HT-29 (cell line): ENCODE results near the gene PIGK. TPM values are rescaled to one million over a fixed set of nuclear protein-coding genes. Genes with fewer than 3 reads are reported as not detected.

Experiments used
- DNase-seq: peaks from one replicate; pipeline ENCODE4 v3.0.0-alpha.2; 2015; ENCODE audit warnings: low spot score
- total RNA-seq: library from RNA; depleted of rRNA; stranded (reverse); fragments of >200 nt; shearing (Covaris generic); gene quantifications from 2 replicates; pipeline ENCODE4 v1.2.3, GENCODE V29; 2014

Gene PIGK
- total RNA-seq, 1 experiment from 2014 or later = 4.8 TPM

DNA sequence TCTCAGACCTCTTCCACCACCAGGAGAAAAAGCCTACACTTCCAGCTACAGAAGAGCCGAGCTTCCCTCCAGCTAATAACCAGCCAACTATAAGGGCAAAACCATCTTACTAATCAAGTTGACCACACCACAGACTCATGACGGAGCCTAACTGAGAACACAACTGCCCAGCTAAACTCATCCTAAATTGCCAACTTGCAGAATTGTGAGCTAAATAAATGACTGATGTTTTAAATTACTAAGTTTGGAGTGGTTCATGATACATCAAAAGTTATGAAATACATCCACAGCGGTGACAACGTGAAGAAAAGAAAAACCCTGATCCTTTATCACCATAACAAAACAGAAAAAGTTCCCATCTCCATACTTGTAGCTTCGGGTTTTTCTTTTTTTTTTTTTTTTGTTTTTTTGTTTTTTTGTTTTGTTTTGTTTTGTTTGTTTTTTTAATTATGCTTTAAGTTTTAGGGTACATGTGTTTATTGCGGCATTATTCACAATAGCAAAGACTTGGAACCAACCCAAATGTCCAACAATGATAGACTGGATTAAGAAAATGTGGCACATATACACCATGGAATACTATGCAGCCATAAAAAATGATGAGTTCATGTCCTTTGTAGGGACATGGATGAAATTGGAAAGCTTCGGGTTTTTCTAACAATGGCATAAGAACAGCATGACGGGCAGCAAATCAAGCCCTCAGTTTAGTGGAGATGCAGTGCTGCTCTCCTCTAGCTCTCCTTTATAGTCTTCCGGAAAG lies 122.6 kb downstream of the PIGK start:
- DNase-seq = no peak

DNA sequence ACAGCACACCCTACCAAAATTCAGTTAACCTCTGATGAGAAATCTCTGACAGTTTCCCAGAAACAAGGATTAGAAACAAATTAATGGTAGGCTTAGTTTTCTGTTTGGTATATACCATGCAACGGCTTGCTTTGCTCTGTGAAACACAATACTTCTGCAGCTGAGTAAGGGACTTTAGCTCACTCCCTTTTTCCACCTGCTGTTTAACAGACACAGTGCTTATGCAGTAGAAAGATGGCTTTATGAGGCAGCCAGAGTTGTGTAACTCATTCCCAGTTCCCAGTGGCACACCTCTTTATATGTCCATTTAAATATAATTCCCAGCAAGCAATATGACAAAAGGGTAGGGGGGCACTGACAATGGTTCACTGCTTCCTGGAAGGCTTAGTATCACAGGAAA lies 124.0 kb downstream of the PIGK start:
- DNase-seq = no peak

GRCh38 chr1:77089756-77090155 lies 129.5 kb downstream of the PIGK start:
- DNase-seq = no peak

- no peak for DNase-seq
These were observed 134.1 kb downstream of the PIGK start for GRCh38 chr1:77085109-77085508.

- no peak for DNase-seq
These were observed 134.8 kb downstream of the PIGK start for GRCh38 chr1:77084457-77084856.

DNA sequence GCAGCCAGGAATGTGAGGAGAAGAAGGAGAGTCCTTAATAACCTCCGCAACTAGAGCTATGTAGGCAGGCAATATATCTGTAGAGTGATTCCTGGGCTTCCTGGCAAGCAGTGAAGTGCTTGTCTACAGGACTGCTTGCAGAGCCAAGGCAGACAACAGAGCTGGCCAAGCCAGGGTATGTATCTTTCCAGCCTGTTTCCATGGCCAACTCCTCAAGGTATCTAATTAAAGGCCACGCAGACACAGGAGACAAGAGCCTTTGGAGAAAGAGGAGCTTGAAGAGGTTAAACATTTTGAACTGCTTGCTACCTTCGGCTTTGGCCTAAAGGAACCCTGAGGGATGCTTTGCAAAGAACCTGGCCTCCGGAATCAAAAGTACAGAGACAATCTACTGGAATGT lies 137.4 kb downstream of the PIGK start:
- DNase-seq = no peak

- DNase-seq = no peak
These were observed 142.5 kb downstream of the PIGK start for GRCh38 chr1:77076759-77077158.

- no peak for DNase-seq
These were observed 151.2 kb downstream of the PIGK start for GRCh38 chr1:77068013-77068412.

GRCh38 chr1:77065693-77066342 lies 153.4 kb downstream of the PIGK start:
- DNase-seq = no peak

GRCh38 chr1:77064246-77064645 lies 155.0 kb downstream of the PIGK start:
- no peak for DNase-seq

DNA sequence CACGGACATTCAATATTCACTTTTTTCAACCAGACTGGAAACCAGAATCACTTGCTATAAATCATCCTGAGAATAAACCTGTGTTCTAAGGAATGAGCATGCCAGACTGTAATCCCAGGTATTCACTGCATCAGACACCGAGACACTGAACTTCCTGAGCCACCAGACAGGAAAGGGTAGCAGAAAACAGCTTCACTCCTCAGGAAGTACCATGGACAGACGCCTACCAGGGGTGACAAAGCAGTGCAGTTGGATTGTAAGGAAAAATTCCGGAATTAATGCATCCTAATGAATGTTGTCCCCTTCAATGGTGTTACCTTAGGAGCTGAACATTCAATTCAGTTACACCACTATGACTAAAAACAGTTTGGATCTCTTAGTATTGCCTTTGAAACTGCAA lies 156.1 kb downstream of the PIGK start:
- peak; percentile 12 for DNase-seq

DNA sequence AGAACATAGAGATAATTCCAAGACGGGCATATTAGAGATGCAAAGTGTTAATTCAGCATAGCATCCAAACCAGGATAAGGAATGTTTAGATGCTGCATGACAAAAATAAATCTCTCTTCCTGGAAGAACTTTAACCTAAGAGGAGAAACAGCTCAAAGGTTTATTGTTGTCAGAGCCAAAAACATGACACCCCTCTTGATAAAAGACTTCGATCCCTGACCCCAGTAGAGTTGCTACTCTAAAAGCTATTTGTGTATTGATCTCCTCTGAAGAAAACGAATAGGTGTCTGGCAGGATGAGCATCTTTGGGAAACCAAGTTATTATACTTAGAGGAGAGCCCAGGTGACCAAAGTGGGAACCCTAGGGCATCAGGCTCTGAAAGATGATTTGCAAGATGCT lies 158.1 kb downstream of the PIGK start:
- no peak for DNase-seq

DNA sequence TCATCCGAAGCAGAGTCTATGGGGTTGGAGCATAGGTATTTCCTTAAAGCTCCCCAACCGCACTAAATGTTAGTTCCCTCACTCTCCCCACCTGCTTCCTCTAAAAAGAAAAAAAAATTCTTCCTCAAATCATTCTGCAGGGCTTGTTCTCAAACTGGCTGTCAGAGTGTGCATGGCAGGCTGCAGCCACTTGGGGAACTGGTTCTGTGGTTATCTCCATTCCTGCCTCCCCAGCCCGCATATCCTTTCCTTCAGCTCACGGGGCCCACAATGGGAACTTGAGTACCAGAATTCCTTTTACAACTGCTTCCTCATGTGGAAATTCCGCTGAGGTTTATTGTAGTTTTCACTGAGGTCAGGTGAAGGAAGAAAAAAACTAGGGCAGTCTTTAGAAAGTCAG lies 159.2 kb downstream of the PIGK start:
- peak; percentile 60 for DNase-seq

DNA sequence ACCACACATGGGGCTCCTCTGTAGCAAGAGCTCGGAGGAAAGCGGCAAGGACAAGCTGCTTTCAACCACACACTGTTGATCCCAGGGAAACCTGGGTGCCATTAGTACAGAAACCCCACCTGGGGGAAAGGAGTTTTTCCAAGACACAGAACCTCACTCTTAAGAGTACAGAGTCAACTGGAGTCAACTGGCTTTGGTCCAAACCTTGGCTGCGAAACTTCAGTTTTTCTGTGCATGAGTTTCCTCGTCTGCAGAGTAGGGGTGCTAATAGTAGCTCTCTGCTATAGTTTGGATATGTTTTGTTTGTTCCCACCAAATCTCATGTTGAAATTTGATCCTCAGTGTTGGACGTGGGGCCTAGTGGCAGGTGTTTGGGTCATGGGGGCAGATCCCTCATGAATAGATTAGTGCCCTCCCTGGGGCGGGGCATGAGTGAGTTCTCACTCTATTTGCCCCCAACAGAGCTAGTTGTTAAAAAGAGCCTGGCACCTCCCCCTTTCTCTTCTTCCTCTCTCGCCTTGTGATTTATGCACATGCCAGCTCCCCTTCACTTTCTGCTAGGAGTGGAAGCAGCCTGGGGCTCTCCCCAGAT lies 161.1 kb downstream of the PIGK start:
- no peak for DNase-seq

DNA sequence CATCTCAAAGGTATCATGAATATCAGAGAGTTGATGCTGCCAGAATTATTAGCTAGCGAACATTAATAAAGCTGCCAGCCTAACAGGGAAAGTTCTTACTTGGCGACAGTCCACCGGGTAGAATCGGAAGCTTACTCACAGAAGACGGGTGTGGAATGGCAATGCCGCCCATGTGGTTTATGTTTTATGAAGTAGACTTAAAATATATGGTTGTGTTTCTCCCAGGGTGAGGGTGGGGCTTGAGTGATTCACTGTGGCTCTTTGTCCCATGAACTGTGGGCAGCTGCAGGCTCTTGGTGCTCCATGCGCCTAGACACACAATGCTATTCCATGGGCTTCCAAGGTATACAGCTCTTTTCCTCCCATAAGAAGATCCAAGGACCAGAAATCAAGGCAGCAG lies 162.7 kb downstream of the PIGK start:
- peak; percentile 47 for DNase-seq

DNA sequence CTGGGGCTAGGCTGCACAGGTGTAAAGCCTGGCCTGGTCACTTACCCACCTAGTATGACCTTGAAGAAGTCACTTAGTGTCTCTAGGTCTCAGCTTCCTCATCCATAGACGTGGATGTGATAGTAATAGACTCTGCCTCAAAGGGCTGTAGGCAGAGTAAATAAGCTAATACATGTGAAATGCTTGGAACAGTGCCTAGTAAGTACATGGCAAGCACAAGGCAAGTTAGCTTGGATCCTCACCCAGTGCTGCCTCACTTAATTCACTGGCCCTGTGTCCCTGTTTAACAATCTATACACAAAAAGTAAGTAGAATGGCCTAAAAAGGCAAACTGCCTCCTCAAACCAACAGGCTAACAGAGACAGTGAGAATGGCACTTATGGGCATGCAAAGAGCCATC lies 167.8 kb downstream of the PIGK start:
- no peak for DNase-seq

DNA sequence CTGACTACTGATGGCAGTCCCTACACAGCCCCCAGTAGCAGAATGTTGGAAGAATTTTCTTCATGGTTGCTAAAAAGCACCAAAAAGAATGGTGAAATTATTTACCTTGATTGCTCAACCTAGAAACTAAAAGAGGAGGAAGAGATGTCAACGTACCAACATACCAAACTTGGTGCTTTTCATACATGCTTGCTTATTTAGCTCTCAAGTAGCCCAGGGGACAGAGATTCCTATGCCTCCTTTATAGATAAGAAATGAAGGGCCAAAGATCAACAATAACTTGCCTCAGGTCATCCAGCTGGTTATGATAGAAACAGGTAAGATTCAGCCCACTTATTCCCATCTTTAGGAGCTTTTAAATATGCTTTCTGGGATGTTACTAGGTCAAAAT lies 170.6 kb downstream of the PIGK start:
- DNase-seq = no peak

- DNase-seq = no peak
These were observed 171.1 kb downstream of the PIGK start for GRCh38 chr1:77047978-77048614.

GRCh38 chr1:77047575-77047974 lies 171.7 kb downstream of the PIGK start:
- DNase-seq = no peak

- DNase-seq = no peak
These were observed 174.9 kb downstream of the PIGK start for GRCh38 chr1:77044133-77044849.

DNA sequence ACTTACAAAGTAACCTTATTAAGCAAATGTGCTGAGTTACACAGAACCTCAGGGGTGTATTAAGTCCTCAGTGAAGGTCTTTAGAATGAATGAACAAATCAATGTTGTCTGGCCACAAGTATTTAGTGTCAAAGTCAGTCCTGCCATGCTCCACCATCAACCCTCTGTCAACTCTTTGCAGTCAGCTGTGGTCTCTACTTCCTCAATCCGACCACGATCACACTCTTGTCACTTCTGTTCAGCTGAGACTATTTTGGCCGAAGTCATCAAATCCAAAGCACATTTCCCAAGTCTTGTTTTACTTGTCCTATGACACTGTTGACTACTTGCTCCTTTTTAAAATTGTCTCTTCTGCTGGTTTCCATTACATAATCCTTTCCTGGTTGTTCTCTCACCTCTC lies 178.4 kb downstream of the PIGK start:
- no peak for DNase-seq

- DNase-seq = peak; percentile 69
These were observed 179.5 kb downstream of the PIGK start for GRCh38 chr1:77039739-77040138.
